ENCODE results near the gene PIK3CB.

PIK3CB gene

DNA sequence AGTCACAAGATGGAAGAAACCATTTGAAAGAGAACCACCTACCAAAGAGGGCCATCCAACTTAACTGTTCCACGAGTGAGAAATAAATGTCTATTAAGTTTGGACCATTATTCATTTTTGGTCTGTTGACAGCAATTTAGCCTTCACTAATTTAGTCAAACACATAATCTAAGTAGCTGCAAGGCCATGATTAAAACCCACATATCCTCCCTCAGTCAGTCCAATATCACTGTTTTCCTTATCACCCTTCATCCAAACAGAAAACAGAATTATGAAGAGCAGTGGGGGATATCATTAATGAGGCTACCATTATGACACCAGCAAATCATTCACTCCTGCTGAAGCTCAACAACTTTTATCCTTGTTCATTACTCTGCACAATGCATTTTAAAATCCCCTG lies 52.0 kb downstream of the PIK3CB start:
- Histone ChIP-seq H3K9me3 (replicated peaks in 1 of 11) (peaks cover 0 to 23% (median 14%) of the 10 kb centered on the region in 11 experiments; a peak in 20 of 22 replicates), H3K9ac (no peak overlapping the region), H3K4me2 (no peak overlapping the region), H3K27me3 (no peaks in the 10 kb centered on the region), H3K27ac (no peak overlapping the region), H3K4me3 (no peak overlapping the region), H4K20me1 (peaks cover 0 to 6% (median 0%) of the 10 kb centered on the region in 11 experiments; a peak in 1 of 22 replicates), H3K4me1 (peaks cover 0 to 24% (median 8%) of the 10 kb centered on the region in 10 experiments; a peak in 9 of 20 replicates), H3K36me3 (peaks cover 3 to 34% (median 14%) of the 10 kb centered on the region in 11 experiments; a peak in 14 of 22 replicates)
- no peak for TF ChIP-seq Cebpa-rat (IDR thresholded peaks at IDR 0.05)

DNA sequence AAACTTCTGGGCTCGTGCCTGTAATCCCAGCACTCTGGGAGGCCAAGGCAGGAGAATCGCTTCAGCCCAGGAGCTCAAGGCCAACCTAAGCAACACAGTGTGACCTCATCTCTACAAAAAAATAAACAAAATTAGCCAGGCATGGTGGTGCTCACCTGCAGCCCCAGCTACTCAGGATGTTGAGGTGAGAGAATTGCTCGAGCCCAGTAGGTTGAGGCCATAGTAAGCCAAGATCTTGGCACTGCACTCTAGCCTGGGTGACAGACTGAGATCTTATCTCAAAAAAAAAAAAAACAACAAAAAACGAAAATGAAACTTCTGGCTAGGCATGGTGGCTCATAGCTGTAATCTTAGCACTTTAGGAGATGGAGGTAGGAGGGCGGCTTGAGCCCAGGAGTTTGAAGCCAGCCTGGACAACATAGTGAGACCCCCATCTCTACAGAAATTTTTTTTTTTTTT lies 53.7 kb downstream of the PIK3CB start:
- Histone ChIP-seq H3K9ac (no peak overlapping the region), H3K27me3 (no peaks in the 10 kb centered on the region), H3K4me1 (peaks cover 0 to 7% (median 0%) of the 10 kb centered on the region in 10 experiments; a peak in 6 of 20 replicates), H3K36me3 (peaks cover 2 to 34% (median 18%) of the 10 kb centered on the region in 11 experiments; a peak in 16 of 22 replicates), H3K27ac (no peak overlapping the region), H3K4me2 (no peak overlapping the region), H3K9me3 (replicated peaks in 1 of 11) (peaks cover 0 to 23% (median 14%) of the 10 kb centered on the region in 11 experiments; a peak in 20 of 22 replicates), H4K20me1 (peaks cover 0 to 12% (median 0%) of the 10 kb centered on the region in 11 experiments; a peak in 2 of 22 replicates), H3K4me3 (no peak overlapping the region)
- TF ChIP-seq Cebpa-rat (IDR thresholded peaks at IDR 0.05) = no peak

DNA sequence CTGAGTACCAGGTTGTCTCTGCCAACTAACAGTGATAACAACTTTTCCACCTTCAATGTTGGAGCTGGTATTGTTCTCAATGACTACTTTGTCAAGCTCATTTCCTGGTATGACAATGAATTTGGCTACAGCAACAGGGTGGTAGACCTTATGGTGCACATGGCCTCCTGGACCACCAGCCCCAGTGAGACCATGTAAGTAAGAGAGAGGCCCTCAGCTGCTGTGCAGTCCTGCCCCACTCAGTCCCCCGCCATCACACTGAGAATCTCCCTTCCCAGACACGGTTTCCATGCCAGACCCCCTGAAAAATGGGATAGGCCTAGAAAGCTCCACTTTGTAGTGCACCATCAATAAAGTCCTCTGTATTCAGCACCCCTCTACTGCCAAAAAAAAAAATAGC lies 56.1 kb downstream of the PIK3CB start:
- peaks cover 0 to 5% (median 0%) of the 10 kb centered on the region in 11 experiments; a peak in 2 of 22 replicates for H3K9me3 ChIP-seq (replicated peaks in 1 of 11)
- H3K4me1 ChIP-seq = peaks cover 0 to 21% (median 14%) of the 10 kb centered on the region in 10 experiments; a peak in 15 of 20 replicates
- no peak overlapping the region for H3K4me2 ChIP-seq
- H4K20me1 ChIP-seq = peaks cover 0 to 12% (median 0%) of the 10 kb centered on the region in 11 experiments; a peak in 2 of 22 replicates
- no peaks in the 10 kb centered on the region for H3K27me3 ChIP-seq
- no peak overlapping the region for H3K4me3 ChIP-seq
- H3K36me3 ChIP-seq = peaks cover 0 to 24% (median 8%) of the 10 kb centered on the region in 11 experiments; a peak in 12 of 22 replicates
- no peak for TF ChIP-seq Cebpa-rat (IDR thresholded peaks at IDR 0.05)
- no peak overlapping the region for H3K9ac ChIP-seq
- H3K27ac ChIP-seq = no peak overlapping the region

DNA sequence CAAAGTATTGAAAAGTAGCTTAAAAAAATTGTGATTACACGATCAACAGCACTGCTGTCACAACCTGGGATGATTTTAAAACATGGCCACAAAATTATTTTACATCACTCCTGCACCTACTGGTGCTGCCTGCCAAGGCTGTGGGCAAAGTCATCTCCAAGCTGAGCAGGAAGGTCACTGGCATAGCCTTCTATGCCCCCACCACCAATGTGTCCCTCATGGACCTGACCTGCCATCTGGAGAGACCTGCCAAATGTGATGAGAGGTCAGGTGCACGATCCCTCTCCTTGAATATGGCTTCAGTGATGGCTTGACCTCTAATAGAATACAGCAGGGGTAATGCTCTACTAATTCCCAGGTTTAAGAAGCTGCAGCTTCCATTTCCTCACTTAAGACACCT lies 57.8 kb downstream of the PIK3CB start:
- Histone ChIP-seq H3K9me3 (replicated peaks in 1 of 11) (peaks cover 0 to 14% (median 9%) of the 10 kb centered on the region in 11 experiments; a peak in 10 of 22 replicates), H3K4me1 (peaks cover 0 to 21% (median 14%) of the 10 kb centered on the region in 10 experiments; a peak in 15 of 20 replicates), H3K9ac (no peak overlapping the region), H3K4me3 (no peak overlapping the region), H3K27me3 (no peaks in the 10 kb centered on the region), H3K4me2 (no peak overlapping the region), H4K20me1 (peaks cover 0 to 12% (median 0%) of the 10 kb centered on the region in 11 experiments; a peak in 2 of 22 replicates), H3K27ac (no peak overlapping the region), H3K36me3 (peaks cover 9 to 26% (median 18%) of the 10 kb centered on the region in 11 experiments; a peak in 21 of 22 replicates)
- TF ChIP-seq Cebpa-rat (IDR thresholded peaks at IDR 0.05) = no peak

DNA sequence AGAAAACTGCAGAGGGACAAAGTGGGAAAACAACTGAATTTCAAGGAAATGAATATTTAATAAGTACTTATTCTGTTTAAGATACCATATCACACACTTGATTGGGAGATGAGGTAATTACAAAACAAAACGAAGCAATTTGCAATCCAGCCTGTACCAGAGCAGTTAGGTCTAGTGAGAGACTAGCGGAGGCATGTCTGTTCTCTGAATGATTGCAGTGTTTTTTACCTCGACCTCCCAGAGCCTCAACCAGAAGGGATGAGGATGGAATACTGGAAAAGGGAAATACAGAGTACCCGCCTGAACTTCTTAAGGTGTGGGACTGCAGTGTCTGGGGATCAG lies 59.5 kb downstream of the PIK3CB start:
- Histone ChIP-seq H3K9me3 (replicated peaks in 1 of 11) (peaks cover 6 to 30% (median 22%) of the 10 kb centered on the region in 11 experiments), H3K36me3 (peaks cover 10 to 40% (median 22%) of the 10 kb centered on the region in 11 experiments; a peak in 21 of 22 replicates), H3K9ac (peak overlapping the region in 4 of 11 experiments; percentile 4 to 60 (median 17); a peak in 4 of 22 replicates), H3K4me2 (peak overlapping the region in 7 of 11 experiments; percentile 13 to 61 (median 24); a peak in 9 of 22 replicates), H3K4me1 (peaks cover 0 to 21% (median 14%) of the 10 kb centered on the region in 10 experiments; a peak in 15 of 20 replicates), H3K4me3 (no peak overlapping the region), H3K27ac (peak overlapping the region in 10 of 11 experiments; percentile 0 to 70 (median 49); a peak in 14 of 22 replicates), H3K27me3 (no peaks in the 10 kb centered on the region), H4K20me1 (peaks cover 0 to 12% (median 0%) of the 10 kb centered on the region in 11 experiments; a peak in 2 of 22 replicates)
- TF ChIP-seq Cebpa-rat (IDR thresholded peaks at IDR 0.05) = no peak

DNA sequence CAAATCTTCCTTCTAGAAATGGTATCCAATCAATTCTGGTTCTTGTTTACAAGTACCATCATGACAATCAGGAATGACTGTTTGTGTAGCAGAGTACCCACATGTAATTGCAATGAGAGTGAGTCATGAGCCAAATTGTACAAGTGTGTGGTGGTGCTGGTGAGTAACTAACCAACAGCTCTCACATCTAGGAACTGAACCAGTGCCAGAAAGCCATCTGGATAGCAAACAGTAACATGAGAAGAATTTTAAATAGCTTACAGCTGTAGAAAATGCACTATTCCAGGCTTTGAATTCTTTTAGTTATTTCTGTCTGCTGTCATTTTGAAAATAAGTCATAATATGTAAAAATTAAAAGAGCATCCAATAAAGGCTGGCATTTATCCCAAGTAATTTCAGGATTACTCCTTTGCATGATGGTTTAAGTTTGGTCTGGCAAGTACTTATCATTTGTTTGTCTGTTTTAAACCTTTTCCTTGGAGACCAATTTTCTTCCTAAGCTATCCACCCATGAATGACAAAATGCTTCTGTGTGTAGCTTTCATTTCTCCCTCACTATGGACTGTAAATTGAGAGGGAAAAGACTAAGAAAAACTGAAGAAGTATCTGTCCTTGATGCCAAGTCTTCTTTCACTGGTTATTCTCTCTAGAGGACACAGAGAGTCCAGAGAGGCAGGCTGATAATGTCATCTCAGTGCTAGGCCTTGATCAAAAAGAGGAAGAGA lies 60.0 kb downstream of the PIK3CB start:
- Histone ChIP-seq H3K9me3 (replicated peaks in 1 of 11) (peaks cover 12 to 35% (median 28%) of the 10 kb centered on the region in 11 experiments), H3K27me3 (no peaks in the 10 kb centered on the region), H3K4me2 (peak overlapping the region in 4 of 11 experiments; percentile 14 to 61 (median 40); a peak in 9 of 22 replicates), H3K27ac (peak overlapping the region in 10 of 11 experiments; percentile 0 to 70 (median 49); a peak in 17 of 22 replicates), H3K9ac (peak overlapping the region in 4 of 11 experiments; percentile 4 to 60 (median 17); a peak in 4 of 22 replicates), H3K4me1 (peaks cover 0 to 21% (median 14%) of the 10 kb centered on the region in 10 experiments; a peak in 15 of 20 replicates), H3K36me3 (peaks cover 13 to 45% (median 27%) of the 10 kb centered on the region in 11 experiments; a peak in 21 of 22 replicates), H3K4me3 (no peak overlapping the region), H4K20me1 (peaks cover 0 to 12% (median 0%) of the 10 kb centered on the region in 11 experiments; a peak in 2 of 22 replicates)
- no peak for TF ChIP-seq Cebpa-rat (IDR thresholded peaks at IDR 0.05)

DNA sequence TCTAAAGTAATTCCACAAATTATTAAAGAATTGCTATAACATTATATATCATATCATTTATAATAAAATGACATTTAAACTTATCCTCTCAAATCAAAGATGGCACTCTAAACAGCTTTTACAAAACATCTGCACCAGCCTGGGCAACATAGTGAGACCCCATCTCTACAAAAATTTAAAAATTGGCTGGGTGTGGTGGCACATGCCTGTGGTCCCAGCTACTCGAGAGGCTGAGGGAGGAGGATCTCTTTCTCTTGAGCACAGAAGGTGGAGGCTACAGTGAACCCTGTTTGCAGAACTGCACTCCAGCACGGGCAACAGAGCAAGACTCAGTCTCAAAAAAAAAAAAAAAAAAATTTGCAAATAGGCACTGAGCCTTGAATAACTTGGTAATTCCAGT lies 63.1 kb downstream of the PIK3CB start:
- peaks cover 40 to 64% (median 52%) of the 10 kb centered on the region in 11 experiments for H3K36me3 ChIP-seq
- no peak for TF ChIP-seq Cebpa-rat (IDR thresholded peaks at IDR 0.05)
- H3K9ac ChIP-seq = no peak overlapping the region

GRCh38 chr3:138769616-138770015 lies 65.1 kb downstream of the PIK3CB start:
- H3K4me3 ChIP-seq = no peak overlapping the region
- H3K36me3 ChIP-seq = peaks cover 40 to 69% (median 52%) of the 10 kb centered on the region in 11 experiments
- H3K4me2 ChIP-seq = no peak overlapping the region
- TF ChIP-seq Cebpa-rat (IDR thresholded peaks at IDR 0.05) = no peak
- H3K9ac ChIP-seq = no peak overlapping the region
- no peak overlapping the region for H3K27ac ChIP-seq
- no peaks in the 10 kb centered on the region for H3K27me3 ChIP-seq
- H3K4me1 ChIP-seq = peaks cover 0 to 8% (median 2%) of the 10 kb centered on the region in 10 experiments; a peak in 10 of 20 replicates
- peaks cover 0 to 4% (median 0%) of the 10 kb centered on the region in 11 experiments; a peak in 1 of 22 replicates for H4K20me1 ChIP-seq
- peaks cover 44 to 78% (median 65%) of the 10 kb centered on the region in 11 experiments for H3K9me3 ChIP-seq (replicated peaks in 1 of 11)

More for the DNA sequence above, 63.1 kb downstream of the PIK3CB start:
- H3K4me3 ChIP-seq = no peak overlapping the region
- H3K4me1 ChIP-seq = peaks cover 0 to 21% (median 14%) of the 10 kb centered on the region in 10 experiments; a peak in 15 of 20 replicates
- H3K27ac ChIP-seq = no peak overlapping the region
- H3K9me3 ChIP-seq (replicated peaks in 1 of 11) = peaks cover 43 to 66% (median 59%) of the 10 kb centered on the region in 11 experiments
- H4K20me1 ChIP-seq = peaks cover 0 to 4% (median 0%) of the 10 kb centered on the region in 11 experiments; a peak in 2 of 22 replicates
- H3K27me3 ChIP-seq = no peaks in the 10 kb centered on the region
- no peak overlapping the region for H3K4me2 ChIP-seq
